ENCODE data around the gene FAM114A1.
"Not testable (repeated sequence)": the region's sequence is repeated elsewhere in the genome, so short reads cannot be mapped to it uniquely, and the experiment has no call there.

Gene FAM114A1

DNA sequence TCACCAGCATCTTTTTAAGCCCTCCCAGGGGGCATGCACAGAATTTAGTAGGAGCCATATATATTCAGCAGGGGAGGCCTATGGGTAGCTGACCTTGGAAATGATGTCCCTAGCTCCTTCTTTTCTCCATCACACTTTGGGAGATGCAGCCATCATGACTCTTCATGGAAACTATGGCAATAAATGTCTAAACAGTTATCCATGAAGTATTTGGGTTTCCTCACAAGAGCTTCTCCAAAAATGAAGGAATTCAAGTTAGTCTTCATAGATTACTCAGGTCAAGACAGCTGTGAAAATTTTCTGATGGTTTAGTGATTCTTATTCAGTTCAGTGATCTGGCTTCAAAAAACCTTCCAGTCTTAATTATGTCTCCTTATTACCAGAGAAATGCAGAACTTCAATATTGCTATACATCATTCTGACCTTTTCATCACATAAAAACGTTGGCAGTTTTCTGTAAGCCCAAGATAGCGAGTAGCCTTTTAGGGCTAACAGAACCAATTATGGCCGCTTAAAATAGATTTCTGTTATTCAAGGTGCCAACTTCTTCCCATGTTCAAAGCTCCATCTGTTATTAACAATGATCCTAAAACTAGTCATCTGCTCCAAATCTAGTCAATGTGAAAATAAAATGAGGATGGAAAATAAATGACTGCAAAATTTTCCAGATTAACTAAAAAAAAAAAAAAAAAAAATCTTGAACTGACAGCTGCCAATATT, 112.1 kb downstream of the FAM114A1 start:
- DNase-seq: no peak

DNA sequence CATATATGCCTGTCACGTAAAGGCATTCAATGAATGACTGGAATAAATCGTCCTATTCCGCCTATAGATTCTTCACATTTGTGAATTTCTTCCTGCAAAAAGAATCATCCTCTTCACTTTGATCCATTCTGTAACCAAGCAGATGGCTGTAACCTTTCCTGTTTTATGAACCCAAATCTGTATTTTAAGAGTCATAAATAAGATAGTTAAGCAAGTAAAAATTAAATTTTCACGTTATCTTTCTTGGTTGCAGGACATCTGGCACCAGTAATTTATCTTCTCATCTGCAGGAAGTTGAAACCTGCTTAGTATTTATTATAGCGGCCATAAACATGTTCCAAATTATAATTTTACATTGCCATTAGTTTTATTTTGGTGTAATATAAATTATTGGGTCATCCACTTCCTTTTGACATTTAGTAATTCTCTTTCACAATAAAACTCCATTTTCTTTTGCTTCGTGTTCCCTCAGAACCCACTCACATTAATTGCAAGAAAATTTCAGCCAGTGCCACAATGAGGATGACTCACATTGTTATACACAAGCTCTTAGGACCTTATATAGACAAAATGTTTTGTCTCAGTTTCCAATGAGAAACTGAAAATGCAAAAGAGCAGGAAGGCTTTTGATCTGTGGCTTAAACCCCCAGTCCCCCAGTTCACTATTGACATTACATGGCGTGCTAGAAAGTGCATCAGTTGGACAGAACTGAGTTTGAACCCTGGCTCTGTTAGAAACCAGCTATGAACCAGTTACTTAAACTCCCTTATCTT, 113.5 kb downstream of the FAM114A1 start:
- DNase-seq: no peak

DNA sequence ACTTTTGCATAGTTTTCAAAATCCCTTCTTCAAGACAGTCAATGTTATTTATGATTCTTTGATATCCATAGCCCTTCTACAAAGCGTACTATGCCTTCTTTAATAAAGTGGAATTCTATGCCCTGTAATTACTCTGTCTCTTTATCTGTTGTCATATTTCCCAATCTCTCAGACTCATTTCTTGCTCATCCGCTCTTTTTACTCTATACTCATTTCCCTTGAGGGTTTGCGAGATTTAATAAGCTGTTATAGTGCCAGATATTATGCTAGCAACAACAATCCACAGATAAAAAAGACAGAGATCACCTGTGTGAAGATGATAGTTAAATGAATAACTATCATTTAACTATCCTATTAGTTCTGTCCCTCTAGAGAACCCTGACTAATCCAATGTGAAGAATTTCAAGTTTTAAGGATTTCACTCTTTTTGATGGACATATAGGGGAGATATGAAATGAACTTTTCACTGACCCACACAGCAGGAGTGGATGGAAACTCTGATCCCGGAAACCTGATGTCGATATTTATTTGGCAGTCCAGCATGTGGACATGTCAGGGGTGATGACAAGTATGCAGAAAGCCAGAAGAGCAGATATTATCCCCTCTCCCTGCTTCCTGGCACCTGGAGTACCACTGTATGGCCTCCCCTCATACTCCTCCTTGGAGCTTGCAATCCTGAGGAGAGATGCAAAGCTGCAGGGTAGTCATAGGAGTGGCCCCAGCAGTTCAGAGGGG, 114.9 kb downstream of the FAM114A1 start:
- DNase-seq: no peak

DNA sequence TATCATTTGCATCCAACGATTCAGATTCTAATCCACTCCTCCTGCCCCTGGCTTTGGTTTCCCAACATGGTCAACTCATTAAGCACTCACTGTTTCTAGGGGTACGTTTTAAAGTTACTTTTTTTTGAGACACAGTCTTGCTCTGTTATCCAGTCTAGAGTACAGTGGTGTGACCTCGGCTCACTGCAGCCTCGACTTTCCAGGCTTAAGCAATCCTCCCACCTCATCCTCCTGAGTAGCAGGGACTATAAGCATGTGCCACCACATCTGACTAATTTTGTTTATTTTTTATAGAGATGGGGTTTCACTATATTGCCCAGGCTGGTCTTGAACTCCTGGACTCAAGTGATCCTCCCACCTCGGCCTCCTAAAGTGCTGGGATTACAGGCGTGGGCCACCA, 115.7 kb downstream of the FAM114A1 start:
- DNase-seq: no peak

DNA sequence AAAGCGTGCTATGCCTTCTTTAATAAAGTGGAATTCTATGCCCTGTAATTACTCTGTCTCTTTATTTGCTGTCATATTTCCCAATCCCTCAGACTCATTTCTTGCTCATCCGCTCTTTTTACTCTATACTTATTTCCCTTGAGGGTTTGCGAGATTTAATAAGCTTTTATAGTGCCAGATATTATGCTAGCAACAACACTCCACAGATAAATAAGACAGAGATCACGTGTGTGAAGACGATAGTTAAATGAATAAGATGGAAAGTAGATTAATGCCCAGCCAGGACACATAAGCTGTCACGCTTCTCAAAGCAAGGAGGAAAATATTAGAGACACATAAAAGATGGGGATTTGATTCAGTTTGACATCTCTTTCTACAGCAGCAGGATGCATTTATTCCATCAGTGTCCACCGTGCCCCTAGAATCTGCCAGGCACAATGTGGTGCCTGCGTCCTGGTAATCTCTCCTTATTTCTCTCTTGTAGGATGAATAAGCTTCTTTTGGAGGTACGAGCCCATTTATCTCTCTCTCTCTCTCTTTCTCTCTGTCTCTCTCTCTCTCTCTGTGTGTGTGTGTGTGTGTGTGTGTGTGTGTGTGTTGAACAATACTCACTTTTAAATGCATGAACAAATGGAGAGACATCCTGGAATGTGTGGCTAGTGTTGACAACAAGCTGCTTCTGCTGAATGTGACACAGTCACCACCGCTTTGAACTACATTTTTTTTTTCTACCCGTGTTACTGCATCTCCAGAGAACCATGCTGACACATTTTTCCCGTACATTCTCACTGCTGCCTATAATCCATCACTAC, 116.4 kb downstream of the FAM114A1 start:
- DNase-seq: no peak

DNA sequence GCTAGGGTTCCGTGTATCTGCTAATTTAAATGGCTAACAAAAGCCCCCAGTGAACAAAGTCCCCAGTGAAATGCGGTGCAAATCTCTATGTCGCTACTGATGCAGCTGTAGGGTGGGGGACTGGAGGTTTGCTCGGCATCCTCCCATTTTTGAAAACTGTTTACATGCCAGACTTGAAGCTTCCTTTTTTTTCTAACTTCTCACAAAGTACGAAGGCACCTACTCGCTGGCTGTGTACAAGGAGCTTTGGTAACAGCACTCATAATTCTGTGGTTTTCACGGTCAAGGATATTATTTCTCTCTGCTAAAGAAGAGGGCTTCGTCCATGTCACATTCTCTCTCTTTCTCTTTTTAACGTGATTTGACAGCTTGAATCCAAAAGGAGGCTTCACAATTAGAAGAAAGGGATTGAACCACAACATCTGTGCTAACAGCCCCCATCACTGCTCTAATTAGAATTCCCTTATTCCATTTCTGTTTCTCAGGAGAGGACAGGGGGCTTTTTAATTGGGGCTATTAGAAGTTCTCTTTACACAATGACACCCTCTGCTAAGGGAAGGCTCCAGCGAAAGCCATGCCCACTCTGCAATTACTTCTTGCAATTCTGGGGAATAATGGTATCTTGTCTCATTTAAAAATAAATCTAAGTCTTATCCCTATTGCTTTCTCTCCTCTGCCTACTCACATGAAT, 117.9 kb downstream of the FAM114A1 start:
- no peak for DNase-seq

DNA sequence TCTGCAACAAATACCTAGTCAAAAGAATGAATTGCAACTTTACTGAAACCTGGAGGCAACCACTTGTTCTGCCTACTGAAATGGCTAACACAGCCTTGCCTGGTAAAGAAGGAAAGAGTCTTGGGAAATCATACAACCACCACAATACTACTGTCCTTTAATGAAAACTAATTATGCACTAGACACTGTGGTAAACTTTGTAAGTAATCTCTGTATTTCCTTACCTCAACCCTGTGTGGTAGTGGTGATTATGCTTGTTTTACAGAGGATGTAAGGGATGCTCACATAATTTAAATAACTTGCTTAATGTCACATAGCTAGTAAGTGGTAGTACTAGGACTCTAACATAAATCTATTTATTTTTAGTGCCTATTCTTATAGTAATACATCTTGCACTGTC, 119.9 kb downstream of the FAM114A1 start:
- no peak for DNase-seq

DNA sequence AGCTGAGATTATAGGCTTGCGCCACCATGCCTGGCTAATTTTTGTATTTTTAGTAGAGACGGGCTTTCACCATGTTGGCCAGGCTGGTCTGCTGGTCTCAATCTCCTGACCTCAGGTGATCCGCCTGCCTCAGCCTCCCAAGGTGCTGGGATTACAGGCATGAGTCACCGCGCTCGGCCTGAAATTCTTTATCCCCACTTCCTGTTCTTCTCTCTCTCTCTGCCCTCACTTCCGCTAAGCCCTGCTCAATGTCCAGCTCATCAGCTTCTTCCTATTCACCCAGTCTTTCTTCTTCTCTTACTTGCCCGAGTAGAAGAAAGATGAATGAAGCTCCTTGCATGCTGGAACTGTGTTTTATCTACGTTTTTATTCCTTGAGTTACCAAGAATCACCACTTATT, 120.7 kb downstream of the FAM114A1 start:
- not testable (repeated sequence) for DNase-seq

DNA sequence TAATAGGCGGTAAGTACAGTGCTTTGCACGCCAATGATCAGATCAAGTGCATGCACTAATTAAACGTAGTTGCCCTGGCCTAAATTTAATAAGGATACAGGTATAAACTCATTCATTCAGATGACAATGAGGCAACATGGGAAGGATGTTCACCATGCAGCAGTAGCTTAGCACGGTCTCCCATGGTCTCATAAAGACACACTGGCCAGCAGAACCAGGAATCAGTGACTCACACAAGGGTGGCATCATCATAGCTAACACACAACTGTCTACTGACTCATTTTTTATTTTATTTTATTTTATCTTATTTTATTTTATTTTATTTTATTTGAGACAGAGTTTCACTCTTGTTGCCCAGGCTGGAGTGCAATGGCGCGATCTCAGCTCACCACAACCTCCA, 121.9 kb downstream of the FAM114A1 start:
- no peak for DNase-seq

DNA sequence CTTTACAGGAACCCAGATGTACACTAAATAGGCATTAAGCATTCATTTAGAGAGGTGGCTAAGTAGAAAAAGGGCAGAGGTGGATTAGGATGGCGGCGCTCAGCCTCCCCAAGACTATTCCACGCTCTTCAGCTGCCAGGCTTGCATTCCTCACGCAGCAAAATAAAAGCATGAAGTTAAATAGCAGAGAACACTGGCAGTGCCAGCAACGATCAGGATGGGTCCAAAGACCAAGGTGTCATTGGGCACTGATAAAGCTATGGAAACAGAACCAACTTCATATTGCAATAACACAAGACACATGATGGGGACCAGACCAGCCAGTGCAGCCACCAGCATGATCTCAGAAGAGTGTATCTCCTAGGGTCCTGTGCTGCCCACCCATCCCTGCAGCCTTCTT, 122.6 kb downstream of the FAM114A1 start:
- no peak for DNase-seq

DNA sequence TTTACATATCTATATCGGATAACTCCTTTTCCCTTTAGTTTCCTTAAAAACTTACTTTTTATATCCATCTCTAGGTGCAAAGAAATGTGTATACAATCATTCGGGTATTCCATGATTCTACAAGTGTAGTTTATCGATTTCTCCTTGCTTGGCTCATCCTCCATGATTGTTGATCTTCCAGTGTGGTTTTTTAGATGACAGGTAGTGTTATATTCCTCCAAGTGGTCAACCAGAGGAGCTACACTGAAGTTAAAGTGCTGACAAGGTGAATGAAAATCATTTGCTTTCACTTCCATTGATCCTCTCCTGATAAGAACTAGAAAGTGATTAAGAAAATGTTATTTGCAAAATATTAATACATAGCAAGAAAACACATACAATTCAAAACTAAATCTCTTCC, 126.1 kb downstream of the FAM114A1 start:
- DNase-seq: no peak

DNA sequence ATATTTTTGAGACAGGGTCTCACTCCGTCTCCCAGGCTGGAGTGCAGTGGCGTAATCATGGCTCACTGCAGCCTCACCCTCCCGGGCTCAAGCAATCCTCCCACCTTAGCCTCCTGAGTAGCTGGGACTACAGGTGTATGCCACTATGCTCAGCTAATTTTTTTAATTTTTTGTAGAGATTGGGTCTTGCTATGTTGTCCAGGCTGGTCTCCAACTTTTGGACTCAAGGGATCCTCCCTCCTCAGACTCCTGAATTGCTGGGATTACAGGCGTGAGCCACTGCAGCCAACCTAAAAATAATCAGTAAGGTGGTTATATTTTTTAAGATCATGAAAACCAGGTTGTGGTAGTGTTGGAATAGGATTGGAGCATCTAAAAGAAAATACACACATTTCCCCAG, 126.5 kb downstream of the FAM114A1 start:
- no peak for DNase-seq

All from NCI-H345 (cell line).